GM12878 (cell line): ENCODE measurements around the gene NTRK3.

Experiments
- BCL3 ChIP-seq: IDR thresholded peaks from 2 replicates; pipeline ENCODE4 v1.6.1; 2011; ENCODE audit warnings: borderline replicate concordance, low read depth, mild to moderate bottlenecking, moderate library complexity, low read length; ENCODE audit not compliant: insufficient read depth, poor library complexity, severe bottlenecking
- EZH2 ChIP-seq: IDR thresholded peaks from 2 replicates; pipeline ENCODE4 v1.6.1; 2012; ENCODE audit warnings: low read depth, mild to moderate bottlenecking, control low read depth, inconsistent platforms, low read length, borderline replicate concordance; ENCODE audit not compliant: control insufficient read depth
- JUND ChIP-seq: IDR thresholded peaks from 2 replicates; pipeline ENCODE4 v1.6.1; 2012; ENCODE audit warnings: low read depth, mild to moderate bottlenecking, low read length, improper control_type of control experiment, moderate library complexity
- MXI1 ChIP-seq: fragments of 150-350 bp; IDR thresholded peaks from 2 replicates; pipeline ENCODE4 v1.6.1; 2011; ENCODE audit warnings: low read depth, mild to moderate bottlenecking, inconsistent platforms, low read length, improper control_type of control experiment
- NR2C2 ChIP-seq: IDR thresholded peaks from 2 replicates; pipeline ENCODE4 v1.6.1; 2011; ENCODE audit warnings: borderline replicate concordance, low read depth; ENCODE audit not compliant: control insufficient read depth, insufficient read length
- POLR2AphosphoS5 ChIP-seq: IDR thresholded peaks from 2 replicates; pipeline ENCODE4 v1.6.1; 2011; ENCODE audit warnings: mild to moderate bottlenecking, low read length, inconsistent platforms
- SIN3A ChIP-seq: IDR thresholded peaks from 2 replicates; pipeline ENCODE4 v1.6.1; 2012; ENCODE audit warnings: low read depth, low read length, improper control_type of control experiment
- SPI1 ChIP-seq: IDR thresholded peaks from 2 replicates; pipeline ENCODE4 v1.6.1; 2011; ENCODE audit warnings: low read depth, mild to moderate bottlenecking, low read length, moderate library complexity, borderline replicate concordance; ENCODE audit not compliant: insufficient read depth
- TF ChIP-seq, protein P1 (sequence below): IDR thresholded peaks from 2 replicates; pipeline ENCODE4 v1.6.1; 2011; ENCODE audit warnings: mild to moderate bottlenecking, low read depth, low read length, moderate library complexity; ENCODE audit not compliant: insufficient replicate concordance
- TF ChIP-seq, protein P2 (sequence below), 3 experiments: IDR thresholded peaks in 2 of 3; conservative IDR thresholded peaks in 1 of 3; 2 replicates each; pipeline ENCODE4 v1.5.1; 2011; ENCODE audit warnings: low read depth in 3 of 3, low read length in 3 of 3, mild to moderate bottlenecking in 3 of 3, control low read depth in 2 of 3, moderate library complexity in 2 of 3, inconsistent platforms in 1 of 3, mixed read lengths in 1 of 3; ENCODE audit not compliant: control insufficient read depth in 2 of 3, insufficient read depth in 1 of 3; ENCODE audit errors: extremely low read depth in 1 of 3
- TF ChIP-seq, protein P3 (sequence below): fragments of 450-650 bp; formaldehyde crosslinking; IDR thresholded peaks from 2 replicates; pipeline ENCODE4 v1.4.0; 2020; ENCODE audit warnings: mild to moderate bottlenecking, moderate library complexity

- TF ChIP-seq, protein P1, sequence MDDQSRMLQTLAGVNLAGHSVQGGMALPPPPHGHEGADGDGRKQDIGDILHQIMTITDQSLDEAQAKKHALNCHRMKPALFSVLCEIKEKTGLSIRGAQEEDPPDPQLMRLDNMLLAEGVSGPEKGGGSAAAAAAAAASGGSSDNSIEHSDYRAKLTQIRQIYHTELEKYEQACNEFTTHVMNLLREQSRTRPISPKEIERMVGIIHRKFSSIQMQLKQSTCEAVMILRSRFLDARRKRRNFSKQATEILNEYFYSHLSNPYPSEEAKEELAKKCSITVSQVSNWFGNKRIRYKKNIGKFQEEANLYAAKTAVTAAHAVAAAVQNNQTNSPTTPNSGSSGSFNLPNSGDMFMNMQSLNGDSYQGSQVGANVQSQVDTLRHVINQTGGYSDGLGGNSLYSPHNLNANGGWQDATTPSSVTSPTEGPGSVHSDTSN: no peak
- no peak for TF ChIP-seq SIN3A
- TF ChIP-seq EZH2: no peak
- TF ChIP-seq BCL3: no peak
- TF ChIP-seq JUND: no peak
- no peak for TF ChIP-seq SPI1
- TF ChIP-seq, protein P2, sequence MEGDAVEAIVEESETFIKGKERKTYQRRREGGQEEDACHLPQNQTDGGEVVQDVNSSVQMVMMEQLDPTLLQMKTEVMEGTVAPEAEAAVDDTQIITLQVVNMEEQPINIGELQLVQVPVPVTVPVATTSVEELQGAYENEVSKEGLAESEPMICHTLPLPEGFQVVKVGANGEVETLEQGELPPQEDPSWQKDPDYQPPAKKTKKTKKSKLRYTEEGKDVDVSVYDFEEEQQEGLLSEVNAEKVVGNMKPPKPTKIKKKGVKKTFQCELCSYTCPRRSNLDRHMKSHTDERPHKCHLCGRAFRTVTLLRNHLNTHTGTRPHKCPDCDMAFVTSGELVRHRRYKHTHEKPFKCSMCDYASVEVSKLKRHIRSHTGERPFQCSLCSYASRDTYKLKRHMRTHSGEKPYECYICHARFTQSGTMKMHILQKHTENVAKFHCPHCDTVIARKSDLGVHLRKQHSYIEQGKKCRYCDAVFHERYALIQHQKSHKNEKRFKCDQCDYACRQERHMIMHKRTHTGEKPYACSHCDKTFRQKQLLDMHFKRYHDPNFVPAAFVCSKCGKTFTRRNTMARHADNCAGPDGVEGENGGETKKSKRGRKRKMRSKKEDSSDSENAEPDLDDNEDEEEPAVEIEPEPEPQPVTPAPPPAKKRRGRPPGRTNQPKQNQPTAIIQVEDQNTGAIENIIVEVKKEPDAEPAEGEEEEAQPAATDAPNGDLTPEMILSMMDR (IDR thresholded peaks at IDR 0.05 in 2 of 3, conservative IDR thresholded peaks at IDR 0.05 in 1 of 3; ENCODE audit: control insufficient read depth in 2 of 3, extremely low read depth in 1 of 3, insufficient read depth in 1 of 3, low read depth in 3 of 3, low read length in 3 of 3): no peak
- TF ChIP-seq, protein P3, sequence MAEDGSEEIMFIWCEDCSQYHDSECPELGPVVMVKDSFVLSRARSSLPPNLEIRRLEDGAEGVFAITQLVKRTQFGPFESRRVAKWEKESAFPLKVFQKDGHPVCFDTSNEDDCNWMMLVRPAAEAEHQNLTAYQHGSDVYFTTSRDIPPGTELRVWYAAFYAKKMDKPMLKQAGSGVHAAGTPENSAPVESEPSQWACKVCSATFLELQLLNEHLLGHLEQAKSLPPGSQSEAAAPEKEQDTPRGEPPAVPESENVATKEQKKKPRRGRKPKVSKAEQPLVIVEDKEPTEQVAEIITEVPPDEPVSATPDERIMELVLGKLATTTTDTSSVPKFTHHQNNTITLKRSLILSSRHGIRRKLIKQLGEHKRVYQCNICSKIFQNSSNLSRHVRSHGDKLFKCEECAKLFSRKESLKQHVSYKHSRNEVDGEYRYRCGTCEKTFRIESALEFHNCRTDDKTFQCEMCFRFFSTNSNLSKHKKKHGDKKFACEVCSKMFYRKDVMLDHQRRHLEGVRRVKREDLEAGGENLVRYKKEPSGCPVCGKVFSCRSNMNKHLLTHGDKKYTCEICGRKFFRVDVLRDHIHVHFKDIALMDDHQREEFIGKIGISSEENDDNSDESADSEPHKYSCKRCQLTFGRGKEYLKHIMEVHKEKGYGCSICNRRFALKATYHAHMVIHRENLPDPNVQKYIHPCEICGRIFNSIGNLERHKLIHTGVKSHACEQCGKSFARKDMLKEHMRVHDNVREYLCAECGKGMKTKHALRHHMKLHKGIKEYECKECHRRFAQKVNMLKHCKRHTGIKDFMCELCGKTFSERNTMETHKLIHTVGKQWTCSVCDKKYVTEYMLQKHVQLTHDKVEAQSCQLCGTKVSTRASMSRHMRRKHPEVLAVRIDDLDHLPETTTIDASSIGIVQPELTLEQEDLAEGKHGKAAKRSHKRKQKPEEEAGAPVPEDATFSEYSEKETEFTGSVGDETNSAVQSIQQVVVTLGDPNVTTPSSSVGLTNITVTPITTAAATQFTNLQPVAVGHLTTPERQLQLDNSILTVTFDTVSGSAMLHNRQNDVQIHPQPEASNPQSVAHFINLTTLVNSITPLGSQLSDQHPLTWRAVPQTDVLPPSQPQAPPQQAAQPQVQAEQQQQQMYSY (CRISPR knock-in tag): no peak
- no peak for TF ChIP-seq POLR2AphosphoS5
- no peak for TF ChIP-seq NR2C2
- no peak for TF ChIP-seq MXI1
Measured at GRCh38 chr15:87971076-87971475, 285.5 kb downstream of the NTRK3 start.
